IPS-NIHi7 (cell line): ENCODE data around the gene GABBR2.

Experiments
- DNase-seq: peaks from one replicate; pipeline ENCODE4 v3.0.0; 2012; ENCODE audit warnings: mixed read lengths; ENCODE audit errors: extremely low spot score

GABBR2 gene

DNA sequence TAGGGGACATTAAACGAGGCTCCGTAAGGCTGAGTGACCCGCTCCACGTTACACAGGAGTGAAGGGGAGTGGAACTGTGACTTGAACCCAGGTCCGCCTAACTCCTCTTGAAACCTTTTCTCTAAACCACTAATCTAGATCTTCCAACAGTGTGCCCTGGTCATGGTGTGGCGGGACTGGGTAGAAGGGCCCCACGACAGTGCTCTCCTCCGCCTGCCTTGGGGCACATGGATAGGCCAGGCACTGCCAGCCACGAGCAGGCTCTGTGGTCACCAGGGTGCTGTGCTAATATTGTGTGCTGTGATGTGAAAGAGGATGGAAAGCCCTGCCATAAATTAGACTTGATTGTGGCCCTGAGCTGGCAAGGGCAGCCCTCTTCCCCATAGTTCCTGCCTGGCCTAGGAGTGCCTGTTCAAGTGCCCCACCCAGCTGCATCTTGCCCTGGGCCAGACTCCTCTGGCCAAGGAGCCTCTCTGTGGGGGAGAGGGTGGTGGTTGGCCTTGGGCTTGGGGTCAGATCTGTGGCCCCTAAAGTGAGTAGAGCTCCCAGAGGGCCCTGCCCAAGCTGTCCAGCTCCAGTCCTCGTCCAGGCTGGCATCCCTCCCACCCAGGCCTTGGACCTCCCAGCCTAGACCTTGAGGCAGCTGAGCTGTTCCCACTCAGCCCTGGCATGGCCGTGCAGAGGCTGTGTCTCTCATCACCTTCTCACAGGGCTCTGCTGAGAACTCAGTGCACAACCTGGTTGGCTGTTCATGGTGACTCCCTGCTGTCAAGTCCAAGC is 385.5 kb downstream of the GABBR2 start:
- DNase-seq, result no peak

DNA sequence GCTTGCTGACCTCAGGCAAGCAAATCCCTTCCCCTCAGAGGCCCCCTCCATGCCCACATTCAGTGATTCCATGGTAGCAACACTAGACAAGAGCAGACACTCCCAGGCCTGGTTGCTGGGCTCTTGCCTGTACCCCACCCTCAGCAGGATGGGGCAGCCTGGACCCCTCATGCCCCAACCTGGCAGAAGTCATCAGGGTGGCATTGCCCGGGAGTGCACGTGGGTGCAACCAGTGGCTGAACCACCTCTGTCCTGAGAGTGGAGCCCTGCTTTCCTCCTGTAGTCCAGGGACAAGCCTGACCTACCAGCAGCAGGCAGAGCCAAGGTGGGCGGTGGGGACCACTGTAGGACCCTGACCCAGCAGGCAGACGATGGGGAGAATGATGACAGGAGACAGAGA is 387.5 kb downstream of the GABBR2 start:
- DNase-seq, result no peak

DNA sequence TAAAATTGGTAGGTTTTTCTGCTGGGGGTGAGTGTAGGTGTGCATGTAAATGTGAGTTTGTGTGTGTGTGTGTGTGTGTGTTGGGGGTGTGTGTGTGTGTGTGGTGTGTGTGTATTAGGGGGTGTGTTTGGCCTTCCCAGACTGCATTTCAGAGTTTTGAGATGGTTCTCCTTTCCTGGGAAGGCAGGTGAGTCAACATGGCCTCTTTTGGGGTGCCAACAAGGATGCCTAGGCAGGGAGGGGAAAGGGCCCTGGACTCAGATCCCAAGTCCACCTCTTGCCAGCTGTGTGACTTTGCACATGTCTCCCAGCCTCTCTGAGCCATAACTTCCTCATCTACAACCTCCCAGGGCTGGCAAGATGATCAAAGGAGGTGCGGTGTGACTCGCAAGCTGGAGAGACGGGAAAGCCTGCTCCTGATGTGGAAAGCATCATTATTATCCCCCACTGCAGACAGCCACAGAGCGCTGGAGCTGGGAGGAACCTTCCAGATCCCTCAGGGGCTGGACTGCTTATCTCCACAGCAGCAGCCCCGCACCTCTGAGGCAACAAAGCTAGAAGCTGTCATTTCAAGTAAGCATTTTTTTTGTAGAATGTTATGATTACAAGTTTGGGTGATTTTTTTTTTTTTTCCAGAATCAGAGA is 389.8 kb downstream of the GABBR2 start:
- DNase-seq, result no peak

DNA sequence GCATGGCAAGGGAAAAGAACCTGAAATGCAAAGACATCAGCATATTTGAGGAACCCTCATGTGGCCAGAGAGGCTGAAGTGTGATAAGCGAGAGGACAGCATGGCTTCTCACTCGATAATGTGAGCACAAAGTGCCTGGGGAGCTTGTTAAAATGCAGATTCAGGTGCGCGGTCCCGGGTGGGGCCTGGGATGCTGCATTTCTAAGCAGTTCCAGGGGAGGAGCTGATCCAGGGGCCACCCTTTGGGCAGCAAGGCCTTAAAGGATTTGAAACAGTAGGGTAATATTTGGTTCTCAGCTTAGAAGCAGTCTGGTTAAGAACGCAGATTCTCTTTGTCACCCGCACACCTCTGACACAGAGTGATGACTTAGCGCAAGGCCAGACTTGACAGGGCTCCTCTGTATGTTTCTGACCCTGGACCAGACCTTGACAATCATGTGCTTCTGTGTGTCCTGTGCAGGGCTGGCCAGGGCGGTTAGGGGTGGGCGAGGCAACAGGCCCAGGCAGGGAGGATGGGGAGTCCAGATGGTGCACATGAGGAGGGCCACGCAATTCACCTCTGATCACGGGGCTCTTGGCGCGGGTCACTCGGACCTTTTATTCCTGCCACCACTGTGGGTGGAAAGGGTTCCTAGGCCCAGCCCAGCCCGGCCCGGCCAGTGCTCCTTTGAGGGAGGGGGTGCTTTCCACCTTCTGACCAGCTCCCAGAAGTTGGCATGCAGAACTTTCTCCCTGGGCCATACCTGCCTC is 390.5 kb downstream of the GABBR2 start:
- no peak for DNase-seq

DNA sequence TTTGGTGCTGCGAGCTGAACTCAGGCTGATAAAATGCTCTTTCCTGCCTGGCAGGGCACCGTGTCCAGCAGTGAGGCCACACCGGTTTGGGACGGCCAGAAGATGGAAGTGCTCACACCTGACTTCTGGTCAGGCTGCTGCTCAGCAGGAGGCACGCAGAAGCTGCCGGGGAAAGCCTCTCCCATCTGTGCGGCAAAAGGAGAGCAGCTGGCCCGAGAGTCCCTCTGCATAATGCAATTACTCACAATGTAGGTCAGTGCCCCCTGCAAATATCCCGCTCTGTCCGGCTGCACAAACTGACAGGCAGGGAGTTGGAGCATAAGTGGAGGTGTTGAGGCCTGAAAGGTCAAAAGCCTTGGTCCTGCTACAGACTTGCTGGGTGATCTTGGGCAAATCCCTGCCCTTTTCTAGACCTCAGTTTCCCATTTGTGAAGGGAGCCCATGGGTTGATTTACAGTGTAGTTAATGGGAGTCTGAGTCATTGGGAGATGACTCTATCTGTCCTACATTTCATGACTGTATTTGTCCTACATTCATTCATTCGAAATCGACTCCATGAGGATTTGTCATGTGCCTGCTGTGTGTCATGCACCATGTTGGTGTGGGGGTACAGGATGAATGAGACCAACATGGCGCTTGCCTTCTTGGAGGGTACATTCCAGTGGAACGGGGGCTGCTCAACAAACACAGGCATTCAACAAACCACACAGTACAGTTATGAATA is 391.4 kb downstream of the GABBR2 start:
- DNase-seq, result no peak

DNA sequence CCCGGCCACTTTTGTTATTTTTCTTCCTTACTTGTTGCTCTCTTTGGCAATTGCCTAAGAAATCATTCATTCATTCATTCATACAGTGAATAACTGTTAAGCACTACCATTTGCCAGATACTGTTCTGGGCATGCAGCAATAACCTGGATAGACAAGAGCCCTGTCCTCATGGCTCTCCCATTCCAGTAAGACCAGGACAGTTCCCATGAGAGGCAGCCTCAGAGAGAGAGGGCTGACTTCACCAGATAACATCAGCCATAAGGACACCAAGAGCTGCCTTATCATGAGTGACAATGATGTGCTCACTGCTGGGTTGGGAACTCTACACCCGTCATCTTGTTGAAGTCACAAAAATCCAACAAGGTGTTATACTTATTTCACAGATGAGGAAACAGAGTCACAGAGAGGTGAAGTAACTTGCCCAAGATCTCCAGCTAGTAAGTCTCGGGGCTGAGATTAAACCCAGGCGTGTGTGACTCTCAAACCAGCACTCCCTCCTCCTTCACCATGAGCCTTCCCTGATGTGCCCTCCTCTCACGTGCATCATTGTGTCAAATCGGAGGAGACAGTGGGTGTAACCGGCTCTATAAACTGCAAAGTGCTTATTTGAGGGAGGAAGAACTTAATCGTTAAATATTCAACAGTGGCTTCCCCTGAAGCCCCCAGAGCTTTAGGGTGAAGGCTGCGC is 392.1 kb downstream of the GABBR2 start:
- DNase-seq, result no peak

DNA sequence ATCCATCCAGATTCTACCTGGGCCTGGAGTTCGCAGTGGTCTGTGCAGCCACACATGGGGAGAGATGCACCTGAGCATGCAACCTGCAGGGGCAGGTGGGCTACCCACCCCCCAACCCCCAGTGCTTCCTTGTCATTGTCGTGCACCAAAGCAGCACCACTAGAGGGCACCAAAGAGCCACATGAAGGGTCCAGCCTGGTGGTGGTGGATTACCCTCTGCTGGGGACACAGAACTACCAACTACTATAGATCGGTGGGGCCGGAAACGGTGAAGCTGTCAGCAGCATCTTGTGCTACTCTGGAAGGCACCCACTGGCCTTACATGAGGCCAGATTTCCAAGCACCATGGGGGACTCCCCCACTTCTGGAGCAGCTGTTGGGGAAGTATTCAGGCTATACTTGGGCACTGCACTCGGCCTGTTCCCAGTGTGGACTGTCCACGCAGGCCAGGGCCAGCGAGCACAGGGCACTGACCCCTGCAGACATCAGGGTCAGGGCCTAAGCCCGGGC is 393.1 kb downstream of the GABBR2 start:
- peak; percentile 99 for DNase-seq

DNA sequence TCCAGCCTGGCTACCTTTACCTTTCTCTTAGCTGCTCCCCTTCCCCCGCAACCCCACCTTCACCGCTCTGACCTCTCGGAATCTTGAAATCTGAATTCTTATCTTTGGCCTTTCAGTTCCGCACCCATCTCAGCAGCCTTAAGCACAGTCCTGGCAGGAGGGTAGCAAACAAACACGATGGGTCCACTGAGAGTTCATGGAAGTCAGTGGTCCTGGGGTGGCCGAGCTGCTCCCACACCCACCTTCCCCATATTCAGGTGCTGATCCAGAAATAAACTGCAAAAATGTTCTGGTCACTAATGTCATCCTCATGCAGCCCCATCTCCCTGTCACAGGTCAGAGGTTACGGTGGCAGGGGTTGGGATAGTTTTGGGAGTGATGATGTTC is 393.7 kb downstream of the GABBR2 start:
- DNase-seq, result no peak

DNA sequence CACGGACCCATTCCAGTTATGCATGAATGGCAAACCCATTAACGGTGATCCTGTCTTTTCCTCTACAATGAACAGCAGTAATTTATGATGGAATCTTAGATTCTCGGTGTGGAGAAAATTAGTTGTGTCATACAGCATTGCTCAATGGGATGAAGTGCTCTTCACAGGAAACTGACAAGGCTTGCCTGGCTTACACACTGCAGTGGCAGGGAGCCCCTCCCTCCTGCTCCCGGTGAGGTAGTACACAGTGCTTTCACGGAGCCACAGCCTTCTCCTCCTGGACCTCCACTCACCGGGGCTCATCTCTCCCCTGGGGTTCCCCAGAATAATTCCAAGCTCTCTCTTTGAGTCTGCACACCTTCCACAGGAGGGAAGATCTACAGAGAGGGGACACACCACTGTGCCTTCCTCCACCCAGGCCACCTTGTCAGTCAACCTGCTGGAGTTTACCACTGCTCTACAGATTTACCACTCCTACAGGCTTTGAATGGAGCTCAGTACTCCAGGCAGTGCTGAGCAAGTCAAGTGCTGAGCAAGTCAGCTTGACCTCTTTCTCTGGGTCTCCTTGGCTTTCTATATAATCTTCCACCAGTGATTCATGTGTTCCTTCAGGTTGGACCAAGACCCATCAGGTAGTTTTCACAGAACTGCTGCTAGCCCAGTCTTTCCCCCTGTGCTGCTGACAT is 394.2 kb downstream of the GABBR2 start:
- no peak for DNase-seq

DNA sequence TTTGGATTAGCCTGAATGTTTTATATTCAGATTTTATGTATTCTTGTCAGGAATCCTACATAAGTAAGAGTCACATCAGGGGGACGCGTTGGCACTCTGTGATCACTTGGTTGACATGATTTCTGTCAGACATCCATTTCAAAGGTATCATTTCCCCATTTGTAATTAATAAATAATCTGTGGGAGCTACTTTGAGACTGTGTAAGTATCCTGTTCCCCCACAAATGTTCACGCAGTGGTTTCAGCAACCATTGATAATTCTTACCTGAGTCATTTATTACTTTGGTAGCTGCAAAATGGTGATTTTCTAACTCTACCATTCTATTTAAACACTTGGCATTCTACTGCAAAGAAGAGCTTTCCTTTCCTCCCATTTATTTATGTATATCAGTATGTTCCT is 396.4 kb downstream of the GABBR2 start:
- DNase-seq, result no peak

DNA sequence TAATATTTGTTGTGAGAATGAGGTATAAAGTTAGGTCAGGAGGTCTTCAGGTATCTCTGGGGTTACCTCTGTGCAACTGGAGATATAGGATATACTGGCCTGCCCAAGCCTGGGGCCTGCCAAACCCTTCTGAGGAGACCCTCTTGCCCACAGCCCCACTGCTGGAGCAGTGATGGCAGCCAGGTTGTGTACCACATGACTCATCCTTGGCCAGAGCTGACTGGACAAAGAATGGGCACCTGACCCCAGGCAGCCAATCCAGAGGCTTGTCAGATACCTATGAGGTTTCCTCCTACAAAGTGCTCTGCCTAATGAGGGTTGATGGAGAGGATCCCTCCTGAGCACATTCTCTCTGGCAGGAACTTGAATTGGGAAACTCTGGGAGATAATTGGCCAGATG is 397.2 kb downstream of the GABBR2 start:
- no peak for DNase-seq

DNA sequence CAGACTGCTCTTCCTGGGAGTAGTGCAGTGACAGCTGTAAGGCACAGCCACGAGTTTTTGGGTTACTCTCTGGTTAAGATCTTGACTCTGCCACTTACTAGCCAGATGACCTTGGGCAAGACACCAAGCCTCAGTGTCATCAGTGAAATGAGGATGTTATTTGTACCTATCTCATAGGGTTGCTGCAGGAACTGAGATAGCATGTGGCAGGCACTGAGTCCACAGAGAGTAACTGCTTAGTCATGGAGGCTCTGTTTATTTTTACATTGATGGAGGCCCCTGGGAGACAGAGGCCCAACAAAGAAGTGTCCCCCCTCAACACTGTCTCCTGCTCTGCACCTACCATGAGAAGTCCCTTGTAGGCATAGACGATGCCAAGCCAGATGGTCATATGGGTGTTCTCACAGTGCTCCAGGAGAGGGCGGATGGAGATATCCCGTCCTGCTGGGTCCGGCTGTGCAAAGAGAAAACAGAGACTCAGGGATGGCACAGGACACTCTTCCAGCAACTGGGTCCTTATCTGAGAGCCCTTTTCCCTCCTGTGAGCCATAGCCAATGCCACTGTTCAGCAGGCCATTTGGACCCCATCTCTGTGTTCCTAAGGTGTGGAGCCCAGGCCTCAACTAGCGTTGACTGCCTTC is 397.9 kb downstream of the GABBR2 start:
- DNase-seq, result no peak

DNA sequence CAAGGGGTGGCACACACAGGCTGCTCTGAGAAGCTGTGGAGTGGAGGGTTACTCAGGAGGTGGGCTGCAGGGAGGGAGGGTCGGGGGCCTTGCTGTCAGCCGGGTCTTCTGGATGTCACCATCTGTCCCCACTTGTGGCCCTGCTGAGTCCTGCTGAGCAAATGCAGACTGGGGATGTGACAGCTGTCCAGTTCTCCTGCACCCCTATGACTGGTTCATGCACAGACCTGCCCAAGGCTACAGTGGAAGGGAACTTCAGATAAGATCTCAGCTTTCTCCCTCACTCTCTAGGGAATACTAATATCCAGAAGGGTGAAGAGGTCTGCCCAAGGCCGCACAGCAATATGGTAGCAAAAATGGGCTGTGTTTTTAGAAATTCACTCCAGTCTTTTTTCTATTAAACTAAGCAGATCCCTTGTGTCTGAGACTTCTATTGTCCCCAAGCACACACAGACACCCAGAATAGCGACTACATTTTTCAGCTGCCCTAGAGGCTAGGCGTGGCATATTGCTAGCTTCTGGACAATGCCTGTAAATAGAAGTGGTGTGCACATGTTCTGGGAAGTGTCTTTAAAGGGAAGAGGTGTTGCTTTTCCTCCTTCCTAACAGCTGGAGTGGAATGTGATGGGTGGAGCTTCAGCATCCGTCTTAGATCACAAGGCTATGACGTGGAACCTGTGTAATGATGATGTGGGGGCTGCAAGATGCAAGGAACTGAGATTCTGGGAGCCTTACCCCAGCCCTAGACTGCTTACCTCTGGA is 402.2 kb downstream of the GABBR2 start:
- DNase-seq, result no peak

DNA sequence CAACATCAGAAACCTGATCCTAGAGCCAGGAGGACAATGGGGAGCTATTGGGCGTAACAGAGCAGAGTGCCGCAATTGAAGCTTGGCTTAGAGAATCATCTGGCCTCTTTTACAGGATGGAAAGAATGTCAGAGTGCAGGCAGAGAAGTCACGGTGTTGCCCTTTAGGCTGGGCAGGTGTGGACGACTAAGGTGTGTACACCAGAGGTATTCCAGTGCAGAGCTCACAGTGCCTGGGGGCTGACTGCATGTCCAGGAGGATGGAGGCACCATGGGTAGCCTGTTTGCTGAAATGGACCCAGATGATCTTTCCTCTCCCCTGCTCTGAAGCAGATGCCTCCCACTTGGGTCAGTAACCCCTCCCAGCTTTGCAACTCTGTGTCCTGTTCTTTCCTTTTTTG is 404.4 kb downstream of the GABBR2 start:
- DNase-seq, result no peak

DNA sequence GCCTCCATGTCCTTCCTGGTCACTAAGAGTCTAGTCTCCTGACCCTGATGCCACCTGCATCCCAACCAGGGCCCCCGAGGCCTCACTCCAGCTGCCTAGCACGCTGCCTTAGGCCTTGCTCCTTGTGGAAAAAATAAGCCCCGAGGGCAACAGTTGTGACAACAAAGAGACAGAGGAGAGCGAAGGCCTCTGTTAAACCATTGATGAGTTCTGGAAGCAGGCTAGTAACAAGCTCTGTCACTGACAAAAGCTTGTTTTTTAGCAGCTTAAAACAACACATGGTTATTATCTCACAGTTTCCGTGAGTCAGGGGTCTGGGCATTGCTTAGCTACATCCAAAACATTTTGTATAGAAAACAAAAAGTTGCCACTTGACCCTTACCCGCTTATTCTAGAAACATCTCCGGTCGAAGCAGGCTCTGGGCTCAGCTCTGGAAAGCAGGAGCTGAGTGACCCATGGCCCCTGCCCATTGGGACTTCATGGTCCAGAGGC is 405.1 kb downstream of the GABBR2 start:
- no peak for DNase-seq

DNA sequence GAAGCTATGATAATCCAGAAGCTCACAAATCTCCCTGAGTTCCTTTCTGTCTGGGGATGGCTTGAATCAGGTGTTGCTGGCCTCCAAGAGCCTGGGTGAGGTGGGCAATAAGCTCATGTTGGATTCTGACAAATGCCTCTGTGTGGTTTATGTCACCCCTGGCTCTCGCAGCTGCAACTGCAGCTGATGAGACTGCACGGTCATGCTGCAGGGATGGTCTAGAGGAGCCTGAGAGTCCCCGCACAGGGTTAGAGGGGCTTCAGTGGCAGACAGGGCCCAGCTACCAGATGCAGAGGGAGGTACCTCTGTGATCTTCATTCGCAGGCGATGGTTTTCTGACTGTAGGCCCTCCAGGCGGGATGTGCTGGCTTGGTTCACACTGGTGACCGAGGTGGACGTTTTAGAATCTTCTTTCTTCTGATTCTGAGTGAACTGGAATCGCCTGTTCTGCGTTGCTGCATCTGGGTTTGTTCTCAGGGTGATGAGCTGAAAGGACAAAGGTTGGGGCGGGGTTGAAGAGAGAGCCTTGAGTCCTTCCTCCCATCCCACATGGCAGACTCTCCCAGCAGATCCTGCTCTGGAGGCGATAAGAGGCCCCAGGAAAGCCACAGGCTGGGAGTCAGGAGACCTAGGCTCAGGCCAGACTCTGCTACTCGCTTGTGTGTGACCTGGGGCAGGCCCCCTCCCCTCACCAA is 405.6 kb downstream of the GABBR2 start:
- DNase-seq, result no peak

DNA sequence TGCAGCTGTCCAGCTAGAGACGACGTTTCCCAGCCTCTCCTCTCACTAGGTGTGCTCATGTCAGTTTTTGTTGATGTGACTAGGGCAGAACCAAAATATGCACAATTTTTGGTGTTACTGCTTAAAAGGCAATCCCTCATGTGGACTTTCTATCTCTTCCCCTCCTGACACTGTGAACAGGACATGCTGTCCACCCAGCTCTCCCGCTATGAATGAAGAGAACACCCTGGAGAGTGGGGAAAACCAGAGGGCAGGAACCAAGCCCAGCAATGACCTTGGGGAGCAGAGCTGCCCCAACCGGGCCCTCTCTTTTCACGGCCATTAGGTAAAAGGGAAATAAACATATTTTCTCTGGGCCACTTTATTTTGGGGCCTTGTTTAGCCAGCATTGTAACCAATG is 406.6 kb downstream of the GABBR2 start:
- DNase-seq, result no peak

DNA sequence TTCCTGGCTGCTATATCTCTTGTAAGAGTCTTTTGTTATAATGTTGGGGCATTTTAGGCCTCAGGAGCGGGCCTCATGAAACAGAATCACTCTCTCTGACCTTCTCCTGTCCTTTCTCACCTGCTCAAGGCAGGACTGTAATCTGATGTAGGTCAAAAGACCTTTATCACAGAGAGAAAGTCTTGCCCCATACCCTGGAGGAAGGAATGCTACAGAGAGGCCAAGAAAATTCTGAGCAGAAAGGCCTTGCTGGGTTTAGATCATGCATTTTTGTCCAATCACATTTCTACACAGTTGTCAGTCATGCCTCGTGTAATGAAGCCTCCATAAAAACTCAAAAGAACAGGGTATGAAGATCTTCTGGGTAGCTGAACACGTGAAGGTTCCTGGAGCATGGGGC is 408.1 kb downstream of the GABBR2 start:
- DNase-seq, result no peak

DNA sequence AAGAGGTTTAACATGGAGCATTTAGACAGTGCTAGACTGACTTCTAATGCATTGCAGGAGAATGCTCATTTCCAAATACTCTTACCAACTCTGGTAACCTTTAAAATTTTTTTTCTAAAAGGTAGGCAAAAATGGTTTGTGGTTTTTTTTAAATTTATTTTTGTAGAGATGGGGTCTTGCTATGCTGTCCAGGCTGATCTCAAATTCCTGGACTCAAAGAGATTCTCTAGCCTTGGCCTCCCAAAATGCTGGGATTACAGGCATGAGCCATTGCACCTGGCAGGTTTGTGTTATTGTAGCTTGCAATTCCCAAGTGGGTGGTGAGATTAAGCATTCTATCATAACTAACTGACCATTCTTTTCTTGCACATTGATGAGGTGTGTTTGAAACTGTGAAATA is 410.3 kb downstream of the GABBR2 start:
- DNase-seq, result no peak
